Brain microvascular endothelial cell (primary cell): ENCODE results near the gene CIZ1.

Experiments
- DNase-seq: peaks from one replicate; pipeline ENCODE4 v3.0.0-alpha.2; 2020
- H3K27ac ChIP-seq: fragments of 250-450 bp; sonication (Bioruptor Pico); 2 replicates; pipeline ENCODE4 v1.5.1; 2020; ENCODE audit warnings: mild to moderate bottlenecking, moderate library complexity
- H3K27me3 ChIP-seq: fragments of 250-450 bp; sonication (Bioruptor Pico); replicated peaks from 2 replicates; pipeline ENCODE4 v1.5.1; 2020; ENCODE audit warnings: mild to moderate bottlenecking
- H3K36me3 ChIP-seq: fragments of 250-450 bp; sonication (Bioruptor Pico); replicated peaks from 2 replicates; pipeline ENCODE4 v1.5.1; 2020; ENCODE audit warnings: mild to moderate bottlenecking
- H3K4me3 ChIP-seq: 2 replicates; pipeline ENCODE4 v1.5.1; 2011; ENCODE audit warnings: low read depth, mild to moderate bottlenecking, control low read depth, low read length, moderate library complexity
- in situ Hi-C: cut with HindIII; loops from 2 replicates; pipeline ENCODE4 v1.10.0; 2017; ENCODE audit warnings: low sequenced_read_pairs, low pct_ligation_motif_present
- TF ChIP-seq, protein P1 (sequence below): IDR thresholded peaks from 2 replicates; pipeline ENCODE4 v1.5.1; 2011; ENCODE audit warnings: low read depth, mild to moderate bottlenecking, moderate library complexity, low read length, control low read depth, inconsistent platforms; ENCODE audit errors: missing control alignments

The CIZ1 gene

DNA sequence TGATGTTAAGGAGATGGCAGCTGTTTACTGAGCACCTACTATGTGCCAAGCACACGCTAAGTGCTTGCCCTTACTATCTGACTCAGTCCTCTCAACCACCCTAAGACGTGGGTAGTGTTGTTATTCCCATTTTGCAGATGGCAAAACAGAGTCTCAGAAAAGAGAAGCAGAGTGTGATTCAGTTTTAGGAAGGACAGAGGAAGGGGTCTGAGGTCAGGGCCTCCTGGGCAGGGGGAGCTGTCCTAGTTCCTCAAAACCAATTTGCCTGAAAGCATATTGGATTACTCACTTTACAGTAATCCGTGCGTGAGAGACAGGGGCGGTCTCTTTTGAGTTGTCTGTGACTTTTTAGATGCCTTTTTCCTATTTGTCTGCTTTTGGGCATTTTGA, 35.0 kb upstream of the CIZ1 start:
- Histone ChIP-seq H3K27me3 (no peaks in the 10 kb centered on the region), H3K36me3 (no peaks in the 10 kb centered on the region), H3K27ac (no peak overlapping the region), H3K4me3 (no peak overlapping the region)
- DNase-seq: no peak
- in situ Hi-C loops: no loop called here
- TF ChIP-seq, protein P1, sequence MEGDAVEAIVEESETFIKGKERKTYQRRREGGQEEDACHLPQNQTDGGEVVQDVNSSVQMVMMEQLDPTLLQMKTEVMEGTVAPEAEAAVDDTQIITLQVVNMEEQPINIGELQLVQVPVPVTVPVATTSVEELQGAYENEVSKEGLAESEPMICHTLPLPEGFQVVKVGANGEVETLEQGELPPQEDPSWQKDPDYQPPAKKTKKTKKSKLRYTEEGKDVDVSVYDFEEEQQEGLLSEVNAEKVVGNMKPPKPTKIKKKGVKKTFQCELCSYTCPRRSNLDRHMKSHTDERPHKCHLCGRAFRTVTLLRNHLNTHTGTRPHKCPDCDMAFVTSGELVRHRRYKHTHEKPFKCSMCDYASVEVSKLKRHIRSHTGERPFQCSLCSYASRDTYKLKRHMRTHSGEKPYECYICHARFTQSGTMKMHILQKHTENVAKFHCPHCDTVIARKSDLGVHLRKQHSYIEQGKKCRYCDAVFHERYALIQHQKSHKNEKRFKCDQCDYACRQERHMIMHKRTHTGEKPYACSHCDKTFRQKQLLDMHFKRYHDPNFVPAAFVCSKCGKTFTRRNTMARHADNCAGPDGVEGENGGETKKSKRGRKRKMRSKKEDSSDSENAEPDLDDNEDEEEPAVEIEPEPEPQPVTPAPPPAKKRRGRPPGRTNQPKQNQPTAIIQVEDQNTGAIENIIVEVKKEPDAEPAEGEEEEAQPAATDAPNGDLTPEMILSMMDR: no peak

DNA sequence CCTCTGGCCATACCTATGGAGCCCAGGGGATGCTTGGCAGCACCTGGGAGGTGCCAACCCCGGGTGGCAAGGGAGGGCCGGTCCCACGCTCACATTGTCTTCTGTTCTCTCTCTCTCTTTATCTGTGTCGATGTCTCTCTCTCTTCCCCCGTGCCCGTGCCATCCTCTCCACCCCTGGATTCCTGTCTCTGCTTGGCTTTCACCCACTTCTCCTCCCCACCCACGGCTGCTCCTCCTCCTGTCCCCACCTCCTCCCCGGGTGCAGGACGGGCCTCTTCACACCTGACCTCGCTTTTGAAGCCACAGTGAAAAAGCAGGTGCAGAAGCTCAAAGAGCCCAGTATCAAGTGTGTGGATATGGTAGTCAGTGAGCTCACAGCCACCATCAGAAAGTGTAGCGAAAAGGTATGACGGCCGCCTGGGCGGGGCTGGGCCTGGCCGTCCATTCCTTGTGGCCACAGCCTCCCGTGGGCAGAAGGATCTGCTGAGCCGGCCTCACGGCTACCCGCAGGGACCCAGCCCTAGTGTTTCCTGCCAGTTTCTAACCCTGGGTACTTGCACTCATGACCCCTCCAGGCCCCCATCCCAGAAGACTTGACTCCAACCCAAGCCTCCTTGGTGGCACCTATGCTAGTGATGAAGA, 34.5 kb upstream of the CIZ1 start:
- in situ Hi-C loops: no loop called here
- no peak overlapping the region for H3K4me3 ChIP-seq
- TF ChIP-seq, protein P1: no peak
- H3K36me3 ChIP-seq: no peaks in the 10 kb centered on the region
- no peak for DNase-seq
- no peaks in the 10 kb centered on the region for H3K27me3 ChIP-seq
- no peak overlapping the region for H3K27ac ChIP-seq

DNA sequence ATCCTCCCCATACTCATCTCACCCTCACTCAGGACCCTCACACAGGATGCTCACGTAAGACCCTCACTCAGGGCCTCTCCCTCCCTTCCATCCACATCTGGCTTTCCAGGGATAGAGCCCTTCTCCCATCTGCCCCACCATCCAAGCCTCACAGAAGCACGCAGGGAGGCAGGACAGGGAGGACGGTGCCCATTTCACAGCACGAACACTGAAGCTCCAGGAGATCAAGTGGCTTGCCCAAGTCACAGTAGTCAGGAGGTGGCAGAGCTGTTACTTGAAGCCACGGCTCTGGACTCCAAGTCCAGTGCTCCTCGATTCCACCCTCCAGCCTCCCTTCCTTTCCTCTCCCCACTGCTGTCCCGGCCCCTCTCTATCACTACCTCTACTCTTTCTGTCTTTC, 33.5 kb upstream of the CIZ1 start:
- no peaks in the 10 kb centered on the region for H3K36me3 ChIP-seq
- H3K4me3 ChIP-seq: no peak overlapping the region
- in situ Hi-C loops: no loop called here
- TF ChIP-seq, protein P1: no peak
- no peak overlapping the region for H3K27ac ChIP-seq
- no peaks in the 10 kb centered on the region for H3K27me3 ChIP-seq
- no peak for DNase-seq

DNA sequence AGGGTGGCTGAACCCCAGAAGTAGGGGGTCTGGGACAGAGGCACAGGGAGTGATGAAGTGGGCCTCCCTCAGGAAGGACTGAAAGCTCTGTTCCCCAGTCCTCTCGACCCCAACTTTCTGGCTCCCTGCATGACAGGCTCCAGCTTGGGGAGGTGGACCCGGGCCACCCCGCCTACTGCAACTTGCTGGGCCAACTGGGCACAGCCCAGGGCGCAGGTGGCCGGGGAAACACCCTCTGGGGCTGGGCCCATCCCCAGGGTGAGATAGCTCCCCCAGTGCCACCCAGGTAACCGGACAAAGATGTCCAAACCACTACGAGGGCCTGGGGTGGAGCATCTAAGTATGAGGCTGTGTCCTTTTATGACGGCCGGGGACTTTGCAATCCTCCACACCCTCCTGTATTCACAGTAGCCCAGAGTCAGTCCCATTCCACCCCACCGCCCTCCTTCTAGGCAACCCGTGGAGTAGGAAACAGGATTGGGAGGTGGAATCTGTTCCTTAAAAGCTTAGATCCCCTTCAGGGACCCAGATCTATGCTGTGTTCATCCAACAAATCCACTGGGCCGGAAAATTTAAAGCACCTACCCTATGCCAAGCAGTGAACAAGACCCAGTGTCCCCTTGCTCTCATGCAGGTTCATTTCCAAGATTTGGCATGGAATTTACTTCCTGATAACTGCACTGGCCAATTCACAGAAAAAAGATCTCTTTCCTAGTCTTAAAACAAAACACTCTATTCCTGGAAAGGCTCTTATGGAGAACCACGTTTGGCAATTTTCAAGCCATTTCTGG, 31.7 kb upstream of the CIZ1 start:
- no peak for DNase-seq
- Histone ChIP-seq H3K27ac (no peak overlapping the region), H3K27me3 (no peaks in the 10 kb centered on the region), H3K36me3 (no peaks in the 10 kb centered on the region), H3K4me3 (no peak overlapping the region)
- in situ Hi-C loops: no loop called here
- TF ChIP-seq, protein P1: no peak

DNA sequence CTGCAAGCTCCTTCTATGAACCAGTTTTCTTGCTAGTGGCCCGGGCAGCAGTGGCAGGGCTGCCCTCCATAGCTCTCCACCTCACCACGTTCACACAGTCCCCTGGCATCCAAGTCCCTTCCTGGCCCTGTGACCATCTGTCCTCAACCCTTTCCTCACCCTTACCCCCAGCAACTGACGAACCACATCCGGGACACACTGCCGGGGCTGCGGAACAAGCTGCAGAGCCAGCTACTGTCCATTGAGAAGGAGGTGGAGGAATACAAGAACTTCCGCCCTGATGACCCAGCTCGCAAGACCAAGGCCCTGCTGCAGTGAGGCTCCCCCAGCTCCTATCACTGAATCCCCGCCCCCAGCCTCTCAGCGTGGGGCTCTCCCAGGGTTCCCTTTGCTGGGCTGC, 30.7 kb upstream of the CIZ1 start:
- no peak for DNase-seq
- TF ChIP-seq, protein P1: no peak
- Histone ChIP-seq H3K27me3 (no peaks in the 10 kb centered on the region), H3K27ac (no peak overlapping the region), H3K36me3 (no peaks in the 10 kb centered on the region), H3K4me3 (no peak overlapping the region)
- in situ Hi-C loops: no loop called here

DNA sequence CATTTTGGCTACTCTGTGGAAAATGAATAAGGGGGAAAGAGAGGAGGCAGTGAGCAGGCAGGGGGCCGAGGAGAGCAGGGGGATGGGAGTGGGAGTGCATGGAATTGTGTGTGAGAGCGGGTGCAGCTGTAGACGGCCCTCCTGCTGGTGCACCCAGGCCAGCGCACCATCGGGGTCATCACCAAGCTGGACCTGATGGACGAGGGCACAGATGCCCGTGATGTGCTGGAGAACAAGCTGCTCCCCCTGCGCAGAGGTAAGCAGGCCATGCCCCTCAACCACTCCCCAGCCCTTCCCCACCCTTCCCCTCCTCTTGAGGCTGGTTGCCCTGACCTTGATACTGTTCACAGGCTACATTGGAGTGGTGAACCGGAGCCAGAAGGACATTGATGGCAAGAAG, 28.5 kb upstream of the CIZ1 start:
- H3K27me3 ChIP-seq: no peaks in the 10 kb centered on the region
- TF ChIP-seq, protein P1: no peak
- in situ Hi-C loops: no loop called here
- H3K36me3 ChIP-seq: no peaks in the 10 kb centered on the region
- H3K4me3 ChIP-seq: no peak overlapping the region
- no peak overlapping the region for H3K27ac ChIP-seq
- DNase-seq: no peak
